NCI-H524 treated with DMSO at 0.1 percent for 48 hours (cell line): ENCODE results near the gene RCOR1.
"Not testable (repeated sequence)": the region's sequence is repeated elsewhere in the genome, so short reads cannot be mapped to it uniquely, and the experiment has no call there.

ENCODE experiments used
- DNase-seq: peaks from one replicate; lab custom pipeline; 2025; lab: John Stamatoyannopoulos, UW

RCOR1 gene

GRCh38 chr14:102571043-102571442 is 21.4 kb upstream of the RCOR1 start:
- DNase-seq, result no peak

GRCh38 chr14:102571478-102572042 is 20.9 kb upstream of the RCOR1 start:
- no peak for DNase-seq

GRCh38 chr14:102573161-102573560 is 19.3 kb upstream of the RCOR1 start:
- DNase-seq, result not testable (repeated sequence)

- no peak for DNase-seq
Observed at GRCh38 chr14:102573591-102574046, 18.8 kb upstream of the RCOR1 start.

GRCh38 chr14:102574281-102575159 is 17.9 kb upstream of the RCOR1 start:
- DNase-seq, result no peak

- no peak for DNase-seq
Observed at GRCh38 chr14:102575160-102575845, 17.1 kb upstream of the RCOR1 start.

GRCh38 chr14:102575846-102576428 is 16.5 kb upstream of the RCOR1 start:
- not testable (repeated sequence) for DNase-seq

GRCh38 chr14:102578821-102579220 is 13.6 kb upstream of the RCOR1 start:
- no peak for DNase-seq

GRCh38 chr14:102579696-102580549 is 12.5 kb upstream of the RCOR1 start:
- DNase-seq, result no peak

- no peak for DNase-seq
Observed at GRCh38 chr14:102580550-102581110, 11.8 kb upstream of the RCOR1 start.

- no peak for DNase-seq
Observed at GRCh38 chr14:102581193-102581592, 11.3 kb upstream of the RCOR1 start.

GRCh38 chr14:102583726-102584125 is 8.7 kb upstream of the RCOR1 start:
- DNase-seq, result no peak

GRCh38 chr14:102584871-102585869 is 7.3 kb upstream of the RCOR1 start:
- DNase-seq, result no peak

- DNase-seq, result no peak
Observed at GRCh38 chr14:102586420-102587104, 5.9 kb upstream of the RCOR1 start.

- DNase-seq, result no peak
Observed at GRCh38 chr14:102588821-102589220, 3.6 kb upstream of the RCOR1 start.

GRCh38 chr14:102589761-102590290 is 2.6 kb upstream of the RCOR1 start:
- no peak for DNase-seq

GRCh38 chr14:102590667-102591099 is 1.8 kb upstream of the RCOR1 start:
- DNase-seq, result no peak

- no peak for DNase-seq
Observed at GRCh38 chr14:102591372-102591943, 991 bp upstream of the RCOR1 start.

- DNase-seq, result no peak
Observed at GRCh38 chr14:102592763-102593060, 263 bp downstream of the RCOR1 start.
